NCI-H82 treated with DMSO at 0.1 percent for 48 hours (cell line): Measurements from ENCODE around the gene COG7.
A peak's percentile ranks its signal among the peaks of the same experiment; 100 is the strongest.
"Not testable (repeated sequence)": the region's sequence is repeated elsewhere in the genome, so short reads cannot be mapped to it uniquely, and the experiment has no call there.

Source experiments
- DNase-seq: peaks from one replicate; lab custom pipeline; 2025; ENCODE audit not compliant: unreplicated experiment; lab: John Stamatoyannopoulos, UW

Gene COG7

DNA sequence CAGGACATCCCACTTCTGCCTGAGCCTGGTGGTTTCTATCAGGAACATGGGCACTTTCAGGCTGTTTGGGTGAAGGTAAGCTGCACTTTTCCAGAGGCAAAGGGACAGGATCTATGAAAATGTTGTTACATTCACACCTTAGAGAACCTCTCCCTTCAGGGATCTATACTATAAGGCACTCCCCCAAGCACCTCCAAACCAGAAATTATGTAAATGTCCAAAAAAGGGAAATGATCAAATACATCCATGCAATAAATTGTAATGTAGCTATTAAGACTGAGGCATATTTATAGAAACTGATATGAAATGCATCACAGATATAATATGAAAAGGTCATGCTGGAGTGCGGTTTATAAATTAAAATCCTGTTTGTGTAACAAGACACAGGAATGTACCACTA is 23.3 kb upstream of the COG7 start:
- no peak for DNase-seq

DNA sequence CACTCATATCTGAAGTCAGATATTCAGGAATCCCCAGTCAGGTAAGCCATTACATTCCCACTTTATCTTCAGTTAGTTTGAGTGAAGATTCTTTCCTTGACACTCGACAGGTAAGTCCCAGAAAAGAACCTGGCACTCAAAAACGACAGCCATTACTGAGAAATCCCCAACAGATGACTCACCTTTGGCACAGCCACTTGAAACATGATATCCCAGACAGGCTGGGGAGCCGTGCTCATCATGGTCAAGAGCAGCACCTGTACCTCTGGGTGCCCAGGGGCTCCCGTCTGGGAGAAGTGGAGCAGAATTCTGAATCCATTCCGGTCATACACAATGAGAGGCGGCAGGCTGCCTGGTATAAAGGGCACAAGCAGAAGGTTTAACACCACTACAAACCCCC is 16.8 kb upstream of the COG7 start:
- DNase-seq = no peak

DNA sequence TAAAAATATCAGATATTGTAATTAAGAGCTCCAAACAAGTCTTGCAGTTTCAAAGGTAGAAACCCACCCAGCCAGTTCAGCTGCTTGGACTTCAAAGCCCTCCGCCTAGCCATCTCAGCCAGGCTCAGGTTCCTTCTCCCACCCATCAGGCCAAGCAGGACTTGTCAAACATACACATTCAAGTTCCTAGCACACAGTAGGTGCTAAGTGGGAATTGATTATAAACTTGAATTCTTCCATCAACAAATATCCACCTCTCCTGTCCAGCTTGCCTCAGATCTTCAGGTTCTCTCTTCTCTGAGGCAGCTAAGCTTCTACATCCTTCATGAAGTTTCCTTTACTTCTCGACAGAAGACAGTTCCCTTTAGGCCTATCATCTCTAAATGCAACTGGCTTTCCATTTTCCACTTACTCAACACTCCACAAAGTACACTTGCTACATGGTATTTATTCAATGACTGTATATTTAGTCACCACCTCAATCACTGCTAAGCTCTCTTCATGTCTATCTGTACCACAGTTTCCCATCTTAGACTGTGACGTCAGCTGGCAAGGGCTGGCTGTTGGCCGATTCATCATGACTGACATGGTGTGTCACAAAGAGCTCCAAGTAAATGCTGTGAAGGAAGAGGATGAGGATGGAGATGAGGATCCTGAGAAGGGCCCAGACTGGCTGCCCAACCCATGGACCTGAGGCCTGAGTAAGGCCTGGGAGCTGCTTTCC is 13.3 kb upstream of the COG7 start:
- no peak for DNase-seq

DNA sequence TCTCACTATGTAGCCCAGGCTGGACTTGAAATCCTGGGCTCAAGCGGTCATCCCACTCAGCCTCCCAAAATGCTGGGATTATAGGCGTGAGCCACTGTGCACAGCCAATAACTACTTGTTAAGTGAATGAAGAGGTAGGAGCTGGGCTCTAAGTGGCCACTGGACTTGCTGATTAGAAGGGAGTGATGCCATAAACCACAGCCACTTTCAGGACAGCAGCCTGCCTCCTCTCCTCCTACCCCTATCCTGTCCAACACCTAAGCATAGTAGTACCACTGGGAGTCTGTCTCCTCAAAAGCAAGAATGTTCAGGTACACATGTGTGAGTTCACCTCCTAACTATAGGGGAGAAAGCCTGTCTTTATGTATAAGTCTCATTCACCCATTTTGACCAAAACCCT is 12.2 kb upstream of the COG7 start:
- no peak for DNase-seq

DNA sequence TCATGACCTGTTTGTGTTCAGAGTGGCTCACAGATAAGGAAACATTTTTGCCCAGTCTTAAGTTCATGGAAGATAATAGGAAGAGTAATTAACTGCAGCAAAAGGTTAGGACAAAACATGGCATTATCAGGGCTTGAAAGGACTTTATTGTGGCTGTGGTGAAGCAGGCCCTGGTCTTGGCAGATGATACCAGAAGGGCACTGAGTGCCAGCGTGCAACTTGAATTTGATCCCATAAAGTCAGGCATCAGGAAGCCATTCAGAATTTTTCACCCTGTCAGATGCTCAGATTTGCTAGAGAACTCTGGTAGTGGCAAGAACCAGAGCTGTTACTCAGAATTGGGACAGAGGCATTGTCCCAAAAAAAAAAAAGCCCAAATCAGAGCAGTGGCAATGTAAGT is 11.2 kb upstream of the COG7 start:
- no peak for DNase-seq

DNA sequence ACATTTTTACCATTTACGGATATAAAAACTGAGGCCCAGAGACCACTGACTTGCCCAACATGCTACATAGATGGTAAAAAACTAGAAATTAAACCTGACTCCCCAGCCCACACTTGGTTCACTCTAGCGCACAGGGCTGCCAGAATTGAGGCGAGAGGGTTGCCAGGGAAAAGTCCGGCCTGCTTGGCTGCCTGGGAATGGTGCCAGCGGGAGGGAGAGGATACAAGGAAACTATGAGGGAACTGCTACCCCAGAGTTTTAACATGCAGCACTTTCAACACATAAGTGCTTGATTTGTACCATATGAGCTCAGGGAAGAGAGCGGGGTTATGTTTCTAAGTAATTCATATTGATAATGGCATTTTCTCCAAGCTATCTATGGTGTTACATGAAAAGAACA is 10.0 kb upstream of the COG7 start:
- not testable (repeated sequence) for DNase-seq

DNA sequence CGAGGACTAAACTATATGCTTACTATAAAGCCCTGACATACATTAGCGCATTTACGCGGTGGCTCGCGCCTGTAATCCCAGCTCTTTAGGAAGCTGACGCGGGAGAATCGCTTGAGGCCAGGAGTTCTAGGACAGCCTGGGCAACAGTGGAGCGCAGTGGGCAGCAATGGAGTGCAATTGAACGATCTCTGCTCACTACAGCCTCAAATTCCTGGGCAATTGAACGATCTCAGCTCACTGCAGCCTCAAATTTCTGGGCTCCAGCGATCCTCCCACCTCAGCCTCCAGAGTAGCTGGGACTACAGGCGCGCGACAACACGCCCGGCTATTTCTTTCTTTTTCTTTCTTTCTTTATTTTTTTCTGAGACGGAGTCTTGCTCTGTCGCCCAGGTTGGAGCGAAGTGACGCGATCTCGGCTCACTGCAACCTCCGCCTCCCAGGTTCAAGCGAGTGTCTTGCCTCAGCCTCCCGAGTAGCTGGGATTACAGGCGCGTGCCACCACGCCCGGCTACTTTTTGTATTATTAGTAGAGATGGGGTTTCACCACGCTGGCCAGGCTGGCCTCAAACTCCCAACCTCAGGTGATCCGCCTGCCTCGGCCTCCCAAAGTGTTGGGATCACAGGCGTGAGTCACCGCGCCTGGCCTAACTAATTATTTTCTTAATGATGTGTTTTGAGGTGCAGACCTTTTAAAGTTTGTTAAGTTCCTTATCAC is 506 bp upstream of the COG7 start:
- no peak for DNase-seq

DNA sequence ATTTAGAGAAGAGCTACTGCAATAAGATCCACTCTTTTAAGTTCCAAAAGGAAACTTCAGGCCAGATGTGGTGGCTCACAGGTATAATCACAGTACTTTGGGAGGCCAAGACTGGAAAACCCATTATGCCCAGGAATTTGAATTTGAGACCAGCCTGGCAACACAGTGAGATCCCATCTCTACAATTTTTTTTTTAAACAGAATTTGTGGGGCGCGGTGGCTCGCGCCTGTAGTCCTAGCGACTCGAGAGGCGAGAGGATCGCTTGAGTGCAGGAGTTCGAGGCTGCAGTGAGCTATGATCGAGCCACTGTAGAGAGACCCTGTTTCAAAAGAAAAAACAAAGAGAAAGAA is 793 bp downstream of the COG7 start:
- no peak for DNase-seq

DNA sequence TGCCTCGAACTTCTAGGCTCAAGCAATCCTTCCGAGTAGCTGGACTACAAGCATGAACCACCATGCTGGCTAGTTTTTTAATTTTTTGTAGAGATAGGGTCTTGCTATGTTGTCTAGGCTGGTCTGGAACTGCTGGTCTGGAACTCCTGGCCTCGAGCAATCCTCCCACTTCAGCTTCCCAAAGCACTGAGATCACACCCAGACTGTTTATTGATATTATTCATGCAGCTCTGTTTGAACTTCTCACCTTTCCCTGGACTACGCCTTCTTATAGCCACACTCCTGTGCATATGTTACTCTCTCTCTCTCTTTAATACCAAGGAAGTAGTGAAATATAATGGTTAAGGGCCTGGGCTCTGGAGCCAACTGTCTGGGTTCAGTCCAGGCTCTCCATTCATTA is 4.6 kb downstream of the COG7 start:
- no peak for DNase-seq

DNA sequence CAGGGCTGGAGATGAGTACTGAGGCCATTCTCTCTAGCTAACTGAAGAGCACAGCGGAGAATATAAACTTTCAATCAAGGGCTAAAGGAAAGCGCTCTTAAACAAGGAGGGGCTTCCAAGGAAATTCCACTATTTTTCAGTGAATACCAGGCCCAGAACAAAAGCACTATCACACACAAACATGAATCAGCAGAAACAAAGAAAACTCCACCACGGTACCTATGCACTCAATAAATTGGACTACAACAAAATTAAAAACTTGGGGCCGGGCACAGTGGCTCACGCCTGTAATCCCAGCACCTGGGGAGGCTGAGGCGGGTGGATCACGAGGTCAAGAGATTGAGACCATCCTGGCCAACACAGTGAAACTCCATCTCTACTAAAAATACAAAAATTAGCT is 15.4 kb downstream of the COG7 start:
- DNase-seq = not testable (repeated sequence)

DNA sequence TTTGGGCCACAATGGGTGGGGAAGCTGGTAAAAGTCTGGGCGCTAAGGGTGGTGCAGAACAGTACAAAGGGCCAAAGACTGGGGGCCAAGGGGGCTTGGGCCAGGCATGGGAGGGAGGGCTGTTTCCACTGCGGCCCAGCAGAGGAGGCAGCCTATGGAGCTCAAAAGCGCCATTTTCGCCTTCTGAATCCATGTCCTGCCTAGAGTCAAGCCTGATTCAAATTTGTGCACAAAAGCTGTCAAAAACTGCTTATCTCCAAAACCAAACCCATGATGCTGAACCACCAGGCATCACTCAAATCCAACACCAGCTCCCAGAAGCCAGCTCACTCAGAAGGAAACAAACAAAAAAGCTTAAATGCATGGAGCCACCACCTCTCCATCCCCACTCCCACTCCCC is 16.0 kb downstream of the COG7 start:
- DNase-seq = no peak

DNA sequence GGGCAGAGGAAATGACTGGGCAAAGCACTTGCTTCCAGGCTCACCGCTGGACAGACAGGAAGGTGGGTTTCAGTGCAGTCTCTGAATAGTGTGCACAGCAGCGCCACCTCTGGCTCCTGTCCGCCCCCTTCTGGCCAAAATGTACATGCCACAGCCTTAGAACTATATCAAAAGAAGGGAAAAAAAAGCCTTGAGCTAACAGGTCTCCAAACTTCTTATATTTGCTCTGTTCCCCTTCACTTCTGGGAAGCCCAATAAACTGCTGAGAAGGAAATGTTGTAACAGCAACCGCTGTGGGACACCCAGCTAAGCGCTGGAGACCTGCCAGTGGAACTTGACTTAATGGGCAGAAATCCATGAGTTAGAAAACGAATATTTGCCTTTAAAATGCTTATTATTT is 17.5 kb downstream of the COG7 start:
- DNase-seq = peak; percentile 29

DNA sequence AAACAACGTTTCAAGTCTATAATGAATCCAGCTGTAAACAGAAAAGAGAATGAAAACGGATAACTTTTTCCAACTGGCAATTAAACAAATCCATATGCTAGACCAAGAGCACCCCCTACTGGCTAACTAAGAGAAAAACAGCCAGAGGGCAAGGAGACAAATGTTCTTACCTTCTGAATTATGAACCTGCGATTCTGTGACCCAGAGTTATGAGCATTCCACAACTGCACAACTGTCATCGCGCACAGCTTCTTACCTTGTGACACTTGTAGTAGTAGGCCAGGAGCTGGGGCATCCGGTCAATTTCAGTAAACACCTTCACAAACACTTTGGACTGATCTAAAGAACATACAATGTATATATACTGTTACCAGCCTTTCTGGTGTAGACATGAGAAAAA is 18.6 kb downstream of the COG7 start:
- DNase-seq = peak; percentile 66

DNA sequence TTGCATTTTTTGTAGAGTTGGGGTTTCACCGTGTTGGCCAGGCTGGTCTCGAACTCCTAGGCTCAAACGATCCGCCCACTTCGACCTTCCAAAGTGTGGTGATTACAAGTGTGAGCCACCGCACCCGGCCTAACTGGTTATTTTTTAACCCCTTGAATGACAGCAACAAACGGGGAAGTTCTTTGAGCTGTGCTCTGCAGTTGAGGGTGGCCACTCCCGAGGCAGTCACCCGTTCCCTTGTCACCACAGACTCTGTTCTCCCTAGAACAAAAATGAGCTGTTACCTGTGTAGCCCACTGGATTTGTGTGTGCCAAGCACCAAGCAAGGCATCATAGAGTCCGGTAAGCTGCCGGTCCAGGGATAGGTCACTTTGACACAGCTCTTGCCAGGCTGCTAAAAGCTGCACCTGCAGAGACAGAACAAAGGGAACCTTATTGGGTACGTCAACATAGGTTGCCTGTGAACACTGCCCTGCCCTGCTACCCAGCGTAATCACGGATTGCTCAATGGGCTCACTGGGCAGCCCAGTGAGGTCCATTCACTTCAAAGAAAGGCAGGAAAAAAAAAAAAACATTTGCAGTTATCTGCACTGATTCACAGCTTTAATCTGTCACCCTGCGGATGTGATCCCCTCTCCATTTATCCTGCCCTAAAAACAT is 19.6 kb downstream of the COG7 start:
- no peak for DNase-seq

DNA sequence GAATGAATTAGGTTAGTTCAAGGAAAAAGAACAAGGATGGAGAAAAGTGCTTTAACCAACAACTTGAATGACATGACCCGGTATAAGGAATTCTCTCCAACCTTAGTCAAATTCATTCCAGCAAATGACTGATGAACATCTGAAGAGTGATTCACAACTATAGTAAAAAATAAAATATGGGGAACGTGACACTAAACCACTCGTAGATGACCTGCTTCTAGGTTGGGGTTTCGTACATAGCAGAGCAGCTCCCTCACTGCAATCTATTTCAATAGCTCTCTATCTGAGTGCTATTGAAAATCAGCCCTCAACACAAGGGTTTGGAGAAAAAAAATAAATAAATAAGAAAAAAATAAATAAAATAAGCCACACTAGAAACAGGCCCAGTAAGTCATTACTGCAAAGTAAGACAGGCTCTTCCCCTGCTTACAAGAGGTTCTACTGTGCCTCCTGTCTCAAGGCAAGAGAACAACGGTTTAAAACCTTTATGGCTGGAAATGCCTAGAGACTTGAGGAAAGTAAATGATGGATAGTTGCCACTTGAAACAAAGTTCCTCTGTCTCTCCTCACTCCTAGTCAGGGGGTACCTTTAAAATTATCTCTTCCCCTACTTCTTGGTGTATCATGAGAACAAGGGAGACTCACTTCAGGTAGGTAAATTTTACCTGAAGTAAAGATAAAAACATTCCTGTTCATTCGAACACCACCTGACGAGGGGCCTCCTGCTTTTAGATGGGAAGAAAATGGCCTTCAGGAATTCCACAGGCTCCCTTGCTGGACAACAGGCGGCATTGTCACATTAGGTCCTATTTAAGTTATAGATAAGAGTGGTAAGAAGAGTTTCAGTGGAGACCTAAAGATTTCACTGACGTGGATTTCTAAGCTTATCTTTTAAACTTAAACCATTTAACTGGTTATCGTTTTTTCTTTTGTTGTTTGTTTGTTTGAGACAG is 20.5 kb downstream of the COG7 start:
- DNase-seq = no peak

DNA sequence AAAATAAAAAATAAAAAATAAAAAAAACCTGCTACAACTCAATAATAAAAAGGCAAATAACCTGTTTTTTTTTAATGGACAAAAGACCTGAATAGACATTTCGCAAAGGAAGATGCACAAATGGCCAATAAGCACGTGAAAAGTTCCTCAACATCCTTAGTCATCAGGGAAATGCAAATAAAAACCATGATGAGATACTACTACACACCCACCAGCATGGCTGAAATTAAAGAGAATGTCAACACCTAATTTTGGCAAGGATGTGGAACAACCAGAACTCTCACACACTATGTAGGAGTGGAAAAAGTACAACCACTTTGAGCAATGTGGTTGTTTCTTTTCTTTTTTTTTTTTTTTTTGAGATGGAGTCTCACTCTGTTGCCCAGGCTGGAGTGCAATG is 24.6 kb downstream of the COG7 start:
- DNase-seq = no peak

DNA sequence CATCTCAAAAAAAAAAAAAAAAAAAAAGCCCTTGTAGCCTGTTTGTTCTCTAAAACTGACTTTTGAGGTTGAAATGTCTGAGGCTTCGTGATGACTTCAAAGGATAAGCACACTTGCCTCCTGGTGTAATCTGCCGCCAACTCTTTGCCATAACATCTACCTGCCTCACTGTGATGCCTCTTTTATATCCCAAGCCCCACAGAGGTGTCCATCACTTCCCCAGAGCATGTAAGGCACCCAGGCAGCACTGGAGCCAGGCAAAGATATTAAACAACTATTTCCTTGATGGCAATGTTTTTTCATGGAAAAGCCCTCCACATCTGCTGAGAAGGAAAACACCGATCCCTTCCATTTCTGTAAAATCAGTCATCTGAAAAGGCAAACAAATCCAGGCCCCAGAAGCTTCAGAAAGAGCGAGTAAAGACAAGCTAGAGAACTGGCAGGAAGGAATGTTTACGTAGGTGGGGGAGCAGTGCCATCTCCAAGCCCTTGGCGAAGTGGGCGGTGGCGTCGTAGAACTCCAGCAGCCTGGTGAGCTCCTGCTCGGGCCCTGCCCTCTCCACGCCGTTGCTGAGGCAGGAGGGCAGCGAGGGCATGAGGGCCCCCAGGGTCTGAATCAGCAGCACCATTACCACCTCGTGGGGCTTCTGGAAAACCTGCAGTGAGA is 28.6 kb downstream of the COG7 start:
- no peak for DNase-seq

DNA sequence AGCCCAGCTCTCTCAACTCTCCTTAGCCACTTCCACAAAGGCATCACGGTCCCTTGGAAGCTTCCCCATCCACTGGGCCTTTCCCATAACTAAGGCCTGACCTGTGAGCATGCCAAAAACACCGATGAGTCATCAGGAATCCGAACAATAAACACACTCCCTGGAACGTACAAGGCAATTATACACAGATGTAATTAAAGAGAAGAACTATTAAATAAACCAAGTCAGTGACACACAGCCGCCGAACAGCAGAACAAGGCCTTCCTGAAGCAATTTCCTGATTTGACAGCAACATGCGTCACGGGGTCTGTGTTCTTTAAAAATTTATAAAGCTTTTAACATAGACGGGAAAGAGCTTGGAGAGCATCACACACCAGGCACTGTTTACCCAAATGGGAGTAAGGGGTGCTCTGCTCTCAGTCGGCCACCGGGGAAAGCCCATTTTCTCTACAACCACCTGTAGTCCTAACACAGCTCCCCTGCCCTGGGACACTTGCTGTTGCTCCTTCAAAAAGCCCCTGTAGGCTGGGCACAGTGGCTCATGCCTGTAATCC is 29.4 kb downstream of the COG7 start:
- DNase-seq = no peak

DNA sequence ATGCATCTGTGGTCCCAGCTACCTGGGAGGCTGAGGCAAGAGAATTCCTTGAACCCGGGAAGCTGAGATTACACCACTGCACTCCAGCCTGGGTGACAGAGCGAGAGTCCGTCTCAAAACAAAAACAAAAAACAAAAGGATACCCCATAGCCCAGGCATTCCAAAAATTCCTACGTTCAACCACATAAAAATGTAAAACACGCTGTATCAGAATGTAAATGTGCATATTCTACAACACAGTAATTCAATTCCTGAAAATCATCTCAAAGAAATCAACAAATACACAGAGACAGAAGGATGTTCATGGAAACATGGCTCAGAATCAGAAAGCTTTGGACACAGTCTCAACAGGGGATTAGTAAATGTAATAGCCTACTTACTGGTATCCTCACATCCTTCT is 33.0 kb downstream of the COG7 start:
- DNase-seq = no peak

DNA sequence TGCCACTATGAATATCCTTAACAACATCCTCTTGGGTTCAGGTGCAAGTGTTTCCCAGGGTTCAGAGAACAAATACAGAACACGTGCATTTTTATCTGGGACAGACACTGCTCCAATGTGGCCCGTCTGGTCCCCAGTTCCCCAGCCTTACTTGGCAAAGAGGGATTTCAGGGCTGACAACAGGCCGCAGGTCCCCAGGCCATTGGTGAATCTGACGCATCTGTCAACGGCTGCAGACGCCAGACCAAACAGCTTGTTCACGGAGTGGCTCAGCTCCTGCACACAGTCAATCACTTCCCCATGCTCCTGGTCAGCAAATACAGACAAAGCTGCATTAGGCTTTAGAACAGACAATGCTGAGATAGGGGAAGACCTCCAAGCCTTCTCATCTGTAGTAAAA is 36.2 kb downstream of the COG7 start:
- no peak for DNase-seq

DNA sequence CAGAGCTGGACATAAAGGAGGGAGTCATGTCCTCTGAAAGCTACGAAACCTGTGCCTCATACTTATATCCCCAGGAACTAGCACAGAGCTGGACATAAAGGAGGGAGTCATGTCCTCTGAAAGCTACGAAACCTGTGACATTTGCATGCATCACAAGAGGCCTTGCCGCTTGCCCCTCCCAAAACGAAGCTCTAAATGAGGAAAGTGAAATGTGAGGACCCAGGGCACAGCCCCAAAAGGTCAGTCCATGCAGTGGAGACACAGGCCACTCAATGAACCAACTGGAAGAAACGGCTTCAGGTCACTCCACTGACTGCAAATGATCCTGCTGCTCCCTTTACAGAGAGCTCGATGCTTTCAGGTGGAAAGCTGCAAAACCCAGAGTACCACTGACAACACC is 38.3 kb downstream of the COG7 start:
- no peak for DNase-seq
